ENCODE data around the gene UBAC2.

- TF ChIP-seq MAFK (IDR thresholded peaks at IDR 0.05; ENCODE audit: low read depth, low read length) (no peak), CTCF (conservative IDR thresholded peaks at IDR 0.05; ENCODE audit: low read depth, low read length) (no peak), MAZ (IDR thresholded peaks at IDR 0.05; ENCODE audit: borderline replicate concordance, low read depth, low read length) (no peak), BHLHE40 (IDR thresholded peaks at IDR 0.05; ENCODE audit: low read depth, low read length) (no peak), POLR2A (IDR thresholded peaks at IDR 0.05; ENCODE audit: low read depth, low read length) (no peak), ELK1 (IDR thresholded peaks at IDR 0.05; ENCODE audit: borderline replicate concordance, low read depth, low read length) (no peak), RFX5 (IDR thresholded peaks at IDR 0.05; ENCODE audit: low read depth, low read length) (no peak), FOS (IDR thresholded peaks at IDR 0.05; ENCODE audit: low read depth, low read length) (no peak), RAD21 (IDR thresholded peaks at IDR 0.05; ENCODE audit: low read length) (no peak), RCOR1 (IDR thresholded peaks at IDR 0.05; ENCODE audit: insufficient replicate concordance, low read length) (no peak), MXI1 (IDR thresholded peaks at IDR 0.05; ENCODE audit: borderline replicate concordance, low read depth, low read length) (no peak), USF2 (IDR thresholded peaks at IDR 0.05; ENCODE audit: low read depth, low read length) (no peak), NFE2L2 (IDR thresholded peaks at IDR 0.05; ENCODE audit: low read depth, low read length) (no peak), CEBPB (IDR thresholded peaks at IDR 0.05; ENCODE audit: low read depth, low read length) (no peak)
Measured at GRCh38 chr13:99374169-99374991, 173.7 kb downstream of the UBAC2 start.

Measured in IMR-90 (cell line).